WERI-Rb-1 (cell line): ENCODE data around the gene VRK1.

Source experiments
- DNase-seq: peaks from one replicate; pipeline ENCODE4 v3.0.0-alpha.2; 2020
- H3K27ac ChIP-seq: fragments of 250-450 bp; sonication (Bioruptor Pico); 2 replicates; pipeline ENCODE4 v1.5.1; 2020; ENCODE audit warnings: mild to moderate bottlenecking, moderate library complexity
- H3K27me3 ChIP-seq: fragments of 250-450 bp; sonication (Bioruptor Pico); 2 replicates; pipeline ENCODE4 v1.5.1; 2021; ENCODE audit warnings: mild to moderate bottlenecking, low read depth, moderate library complexity; ENCODE audit not compliant: insufficient read depth, severe bottlenecking
- H3K36me3 ChIP-seq: fragments of 250-450 bp; sonication (Bioruptor Pico); 2 replicates; pipeline ENCODE4 v1.5.1; 2020; ENCODE audit warnings: mild to moderate bottlenecking, moderate library complexity
- H3K4me3 ChIP-seq: 2 replicates; pipeline ENCODE4 v1.5.1; 2011; ENCODE audit warnings: low read depth, mild to moderate bottlenecking, control low read depth, low read length
- H3K9me3 ChIP-seq: fragments of 250-450 bp; sonication (Bioruptor Pico); 2 replicates; pipeline ENCODE4 v1.5.1; 2021; ENCODE audit warnings: mild to moderate bottlenecking, moderate library complexity; ENCODE audit not compliant: severe bottlenecking
- CTCF ChIP-seq: IDR thresholded peaks from 2 replicates; pipeline ENCODE4 v1.5.1; 2011; ENCODE audit warnings: low read depth, mild to moderate bottlenecking, control low read depth, inconsistent platforms, low read length

Gene VRK1

DNA sequence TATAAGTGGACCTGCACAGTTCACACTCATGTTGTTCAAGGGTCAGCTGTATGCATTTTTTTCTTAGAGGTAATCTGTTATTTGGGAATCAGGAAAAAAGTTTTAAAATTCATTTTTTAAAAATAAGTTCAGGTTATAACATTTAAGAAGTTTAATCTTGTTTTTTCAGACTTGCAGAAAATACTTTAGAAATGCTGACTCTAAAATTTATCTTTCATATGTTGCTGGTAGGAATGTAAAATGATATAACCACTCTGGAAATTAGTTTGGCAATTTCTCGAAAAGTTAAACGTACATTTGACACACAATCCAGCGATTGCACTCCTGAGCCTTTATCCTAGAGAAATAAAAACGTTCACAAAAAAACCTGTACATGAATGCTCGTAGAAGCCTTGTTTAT is 4.7 kb downstream of the VRK1 start:
- no peak overlapping the region for H3K27ac ChIP-seq
- H3K4me3 ChIP-seq, result no peak overlapping the region
- TF ChIP-seq CTCF, result no peak
- H3K27me3 ChIP-seq, result no peaks in the 10 kb centered on the region
- no peak for DNase-seq
- H3K36me3 ChIP-seq, result no peaks in the 10 kb centered on the region; the same call in 1 of the 2 replicates
- H3K9me3 ChIP-seq, result no peaks in the 10 kb centered on the region

DNA sequence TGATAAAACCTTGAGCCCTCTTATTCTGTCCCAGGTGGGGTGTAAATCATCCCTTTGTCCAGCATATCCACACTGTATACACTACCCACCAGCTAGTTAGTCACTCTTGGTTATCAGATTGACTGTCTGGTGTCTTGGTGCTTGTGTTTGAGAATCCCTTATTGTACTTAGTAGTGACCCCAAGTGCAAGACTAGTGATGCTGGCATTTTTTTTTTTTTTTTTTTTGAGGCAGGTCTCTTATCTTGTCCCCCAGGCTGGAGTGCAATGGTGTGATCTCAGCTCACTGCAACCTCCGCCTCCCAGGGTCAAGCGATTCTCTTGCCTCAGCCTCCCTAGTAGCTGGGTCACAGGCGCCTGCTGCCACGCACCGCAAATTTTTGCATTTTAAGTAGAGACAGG is 5.8 kb downstream of the VRK1 start:
- Histone ChIP-seq H3K4me3 (no peak overlapping the region), H3K27me3 (no peaks in the 10 kb centered on the region), H3K9me3 (no peaks in the 10 kb centered on the region), H3K27ac (no peak overlapping the region), H3K36me3 (no peaks in the 10 kb centered on the region; the same call in 1 of the 2 replicates)
- DNase-seq, result no peak
- no peak for TF ChIP-seq CTCF

- H3K36me3 ChIP-seq, result no peaks in the 10 kb centered on the region; the same call in 1 of the 2 replicates
These were observed 6.8 kb downstream of the VRK1 start for GRCh38 chr14:96803958-96804357.

GRCh38 chr14:96804895-96805294 is 7.7 kb downstream of the VRK1 start:
- Histone ChIP-seq H3K4me3 (no peak overlapping the region), H3K36me3 (no peaks in the 10 kb centered on the region; the same call in 1 of the 2 replicates), H3K9me3 (no peaks in the 10 kb centered on the region), H3K27me3 (no peaks in the 10 kb centered on the region), H3K27ac (no peak overlapping the region)
- no peak for TF ChIP-seq CTCF
- DNase-seq, result no peak

More at GRCh38 chr14:96803958-96804357, 6.8 kb downstream of the VRK1 start:
- TF ChIP-seq CTCF, result no peak
- H3K27ac ChIP-seq, result no peak overlapping the region
- H3K27me3 ChIP-seq, result no peaks in the 10 kb centered on the region
- no peak overlapping the region for H3K4me3 ChIP-seq
- H3K9me3 ChIP-seq, result no peaks in the 10 kb centered on the region
- no peak for DNase-seq

DNA sequence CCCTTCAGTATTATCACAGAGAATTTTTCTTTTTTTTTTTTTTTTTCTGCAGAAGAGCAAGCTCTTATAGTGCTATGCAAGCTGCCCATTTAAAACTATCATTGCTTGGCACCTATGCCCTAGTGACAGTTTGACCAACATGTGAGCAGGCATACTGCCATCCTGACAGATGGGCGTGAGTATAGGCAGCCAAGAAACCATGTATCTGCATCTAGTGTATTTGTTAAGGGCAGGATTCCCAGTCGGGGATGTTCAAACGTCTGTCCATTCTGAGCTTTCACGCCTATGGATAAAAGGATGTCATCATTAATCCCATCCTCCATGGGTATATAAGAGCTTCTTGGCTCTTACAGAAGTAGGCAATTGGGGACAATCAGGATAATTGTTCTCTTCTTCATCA is 8.8 kb downstream of the VRK1 start:
- Histone ChIP-seq H3K27me3 (no peaks in the 10 kb centered on the region), H3K4me3 (no peak overlapping the region), H3K27ac (no peak overlapping the region), H3K9me3 (no peaks in the 10 kb centered on the region), H3K36me3 (no peaks in the 10 kb centered on the region; the same call in 1 of the 2 replicates)
- no peak for TF ChIP-seq CTCF
- no peak for DNase-seq

GRCh38 chr14:96806836-96807235 is 9.7 kb downstream of the VRK1 start:
- DNase-seq, result no peak
- Histone ChIP-seq H3K27me3 (no peaks in the 10 kb centered on the region), H3K27ac (no peak overlapping the region), H3K36me3 (no peaks in the 10 kb centered on the region; the same call in 1 of the 2 replicates), H3K9me3 (no peaks in the 10 kb centered on the region), H3K4me3 (no peak overlapping the region)
- TF ChIP-seq CTCF, result no peak
